Measurements from ENCODE around the gene MAPK11.

The MAPK11 gene

GRCh38 chr22:50220603-50221409 lies 49.4 kb downstream of the MAPK11 start:
- no peak for DNase-seq

GRCh38 chr22:50219800-50220602 lies 50.2 kb downstream of the MAPK11 start:
- no peak for DNase-seq

- DNase-seq: no peak
These were observed 51.0 kb downstream of the MAPK11 start for GRCh38 chr22:50218996-50219727.

GRCh38 chr22:50218153-50218995 lies 51.8 kb downstream of the MAPK11 start:
- DNase-seq: no peak

- no peak for DNase-seq
These were observed 52.5 kb downstream of the MAPK11 start for GRCh38 chr22:50217543-50218152.

- no peak for DNase-seq
These were observed 53.3 kb downstream of the MAPK11 start for GRCh38 chr22:50216684-50217520.

- no peak for DNase-seq
These were observed 54.0 kb downstream of the MAPK11 start for GRCh38 chr22:50216055-50216683.

GRCh38 chr22:50215297-50216054 lies 54.7 kb downstream of the MAPK11 start:
- no peak for DNase-seq

Measured in CD4-positive, alpha-beta T cell treated with Interleukin-4 for 4 hours (primary cell).